Suppressor macrophage treated with lipopolysaccharide for 1 hour (primary cell): ENCODE results near the gene SACM1L.
A peak's percentile ranks its signal among the peaks of the same experiment; 100 is the strongest.

Experiments used
- DNase-seq, 3 donors: peaks; one replicate each; pipeline ENCODE4 v3.0.0-alpha.2; 2020 to 2022

SACM1L gene

GRCh38 chr3:45688882-45689786 is at the start of gene SACM1L:
TSS of gene SACM1L (plus strand) at chr3:45689396. CDS start at chr3:45689466, 70 bp downstream.
- peak; percentile 99 to 100 (median 100) for DNase-seq

GRCh38 chr3:45640091-45640507 is 49.1 kb upstream of the SACM1L start:
- peak; percentile 52 to 83 (median 60) for DNase-seq

DNA sequence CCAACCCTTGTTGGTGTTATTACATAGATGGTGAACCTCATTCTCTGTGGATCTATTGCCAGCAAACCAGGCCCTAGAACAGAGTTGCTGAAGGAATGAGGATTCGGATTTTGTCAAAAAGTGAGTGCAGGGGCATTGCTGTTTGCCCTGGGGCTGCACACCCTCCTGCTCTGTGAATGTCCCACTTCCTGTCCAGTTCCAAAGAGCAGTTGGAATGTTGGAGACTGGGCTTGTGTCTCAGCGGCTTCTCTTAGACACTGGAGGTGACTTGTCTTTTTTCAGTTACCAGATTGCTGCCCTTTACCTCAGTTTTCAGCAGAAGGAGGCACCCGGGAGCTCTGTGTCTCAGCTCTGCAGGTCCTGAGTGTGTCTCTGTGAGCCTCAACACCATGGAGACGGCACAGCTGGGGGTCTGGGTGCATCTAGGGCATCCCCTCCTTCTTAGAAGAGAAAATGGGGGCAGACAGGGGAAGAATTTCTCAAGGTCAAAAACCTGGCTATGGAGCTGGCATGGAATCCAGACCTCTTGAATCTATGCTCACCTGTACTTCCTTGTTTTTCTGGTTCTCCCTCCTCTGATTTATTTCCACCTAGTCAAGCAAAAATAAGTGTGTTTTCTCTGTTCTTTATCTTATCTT is 48.4 kb upstream of the SACM1L start:
- no peak for DNase-seq

DNA sequence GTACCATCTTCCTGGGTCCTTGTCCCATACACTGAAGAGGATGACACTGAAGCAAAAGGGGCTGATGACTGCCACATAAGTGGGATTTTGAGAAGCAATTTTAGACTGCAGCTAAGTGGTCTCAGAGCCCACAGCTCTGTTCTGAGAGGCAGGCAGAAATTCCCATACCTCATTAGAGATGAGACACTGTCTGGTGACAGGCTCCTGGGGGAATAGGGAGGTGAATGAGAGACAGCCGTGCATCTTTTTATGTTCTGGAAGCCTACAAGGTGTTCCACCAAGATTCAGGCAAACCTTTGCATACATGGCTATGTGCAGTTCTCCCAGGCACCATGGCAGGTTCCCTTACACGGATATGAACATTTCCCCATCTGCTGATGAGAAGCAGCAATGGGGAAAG is 47.4 kb upstream of the SACM1L start:
- DNase-seq = no peak

GRCh38 chr3:45642731-45643152 is 46.5 kb upstream of the SACM1L start:
- peak in 2 of 3 donors; percentile 61 to 62 for DNase-seq

- DNase-seq = no peak
These were observed 45.0 kb upstream of the SACM1L start for GRCh38 chr3:45644063-45644790.

- peak; percentile 54 to 80 (median 69) for DNase-seq
These were observed 44.4 kb upstream of the SACM1L start for GRCh38 chr3:45644791-45645201.

DNA sequence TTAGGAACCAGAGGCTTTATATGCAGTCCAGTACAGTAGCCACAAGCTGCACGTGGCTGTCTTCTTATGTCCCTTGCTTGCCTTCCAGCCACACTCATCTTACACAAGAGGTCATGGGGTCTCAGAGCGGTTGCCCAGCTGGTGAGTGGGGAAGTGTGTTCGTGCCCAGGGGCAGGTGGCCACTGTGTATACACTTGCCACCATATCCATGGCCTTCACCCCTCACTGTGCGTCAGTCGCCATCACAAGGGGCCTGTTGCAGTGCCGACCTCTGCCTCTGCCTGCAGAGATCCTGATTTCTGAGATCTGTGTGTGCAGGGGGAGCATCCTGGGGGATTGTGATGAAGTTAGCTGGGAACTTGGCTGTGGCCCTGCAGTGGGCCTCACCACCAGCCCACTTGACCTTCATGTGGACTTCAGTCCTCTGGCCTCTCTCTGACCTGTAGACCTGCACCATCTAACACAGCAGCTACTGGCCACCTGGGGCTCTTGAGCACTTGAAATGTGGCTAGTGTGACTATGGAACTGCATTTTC is 43.1 kb upstream of the SACM1L start:
- peak in 2 of 3 donors; percentile 38 to 57 for DNase-seq

GRCh38 chr3:45647148-45647619 is 42.0 kb upstream of the SACM1L start:
- DNase-seq = peak; percentile 79 to 95 (median 92)

GRCh38 chr3:45653205-45653604 is 36.0 kb upstream of the SACM1L start:
- DNase-seq = no peak

DNA sequence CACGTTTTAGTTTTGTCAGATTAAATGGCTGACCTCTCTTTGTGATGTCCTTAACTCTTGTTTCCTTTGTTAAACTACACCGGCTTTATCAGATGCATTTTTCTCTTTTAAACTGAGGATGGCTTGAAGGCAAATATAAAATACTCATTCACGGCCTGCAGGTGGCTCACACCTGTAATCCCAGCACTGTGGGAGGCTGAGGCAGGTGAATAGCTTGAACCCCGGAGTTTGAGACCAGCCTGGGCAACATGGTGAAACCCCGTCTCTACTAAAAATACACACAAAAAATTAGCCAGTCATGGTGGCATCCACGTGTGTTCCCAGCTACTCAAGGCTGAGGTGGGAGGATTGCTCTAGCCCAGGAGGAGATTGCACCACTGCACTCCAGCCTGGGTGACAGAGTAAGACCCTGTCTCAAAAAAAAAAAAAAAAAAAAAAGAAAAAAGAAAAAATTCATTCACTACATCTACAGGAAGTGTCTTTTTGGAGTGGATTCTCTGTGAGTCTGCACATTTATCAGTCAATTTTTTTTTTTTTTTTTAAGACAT is 34.7 kb upstream of the SACM1L start:
- peak; percentile 50 to 64 (median 58) for DNase-seq

DNA sequence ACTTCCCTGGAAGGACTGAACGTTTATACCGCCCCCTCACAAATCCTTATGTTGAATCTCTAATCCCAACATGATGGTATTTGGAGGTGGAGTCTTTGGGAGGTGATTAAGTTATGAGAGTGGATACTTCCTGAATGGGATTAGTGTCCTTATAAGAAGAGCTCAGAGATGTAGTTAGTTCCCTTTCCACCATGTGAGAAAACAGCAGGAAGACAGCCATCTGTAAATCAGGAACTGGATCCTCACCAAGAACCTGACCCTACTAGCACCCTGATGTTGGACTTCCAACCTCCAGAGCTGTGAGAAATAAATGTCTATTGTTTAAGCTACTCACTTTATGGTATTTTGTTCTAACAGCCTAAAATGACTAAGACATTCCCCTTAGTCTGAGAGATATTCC is 33.3 kb upstream of the SACM1L start:
- DNase-seq = peak; percentile 44 to 78 (median 66)

GRCh38 chr3:45656575-45657363 is 32.4 kb upstream of the SACM1L start:
- DNase-seq = peak; percentile 96 to 98 (median 98)

DNA sequence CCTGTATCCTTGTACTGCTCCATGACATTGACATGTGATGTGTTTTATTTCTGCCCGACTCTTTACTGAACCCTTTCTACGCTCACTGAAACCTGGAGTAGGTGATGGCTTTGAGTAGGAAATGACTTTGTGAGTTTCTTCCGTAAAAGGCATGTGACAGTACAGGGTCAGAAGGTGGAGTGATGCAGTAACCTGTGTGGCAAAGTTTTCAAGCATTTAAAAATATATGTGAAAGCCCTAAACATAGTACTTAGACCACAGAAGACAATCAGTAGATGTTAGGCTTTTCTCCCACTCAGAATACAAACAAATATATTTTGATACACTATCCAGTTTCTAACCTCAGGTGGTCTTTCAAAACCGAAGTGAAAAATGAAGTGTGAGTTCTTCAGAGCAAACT is 31.3 kb upstream of the SACM1L start:
- DNase-seq = no peak

GRCh38 chr3:45659661-45660566 is 29.3 kb upstream of the SACM1L start:
- peak; percentile 81 to 87 (median 84) for DNase-seq

DNA sequence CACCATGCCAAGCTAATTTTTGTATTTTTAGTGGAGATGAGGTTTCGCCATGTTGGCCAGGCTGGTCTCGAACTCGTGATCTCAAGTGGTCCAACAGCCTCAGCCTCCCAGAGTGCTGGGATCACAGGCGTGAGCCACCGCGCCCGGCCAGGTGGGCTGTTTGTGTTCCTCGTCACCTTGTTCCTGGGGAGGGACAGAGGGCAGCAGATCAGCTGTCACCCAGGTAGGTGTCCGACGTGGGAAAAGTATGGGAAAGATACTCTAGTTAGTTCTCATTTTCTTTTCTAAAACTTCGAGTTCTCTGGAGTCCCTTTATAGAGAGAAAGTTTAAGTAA is 28.7 kb upstream of the SACM1L start:
- DNase-seq = no peak

DNA sequence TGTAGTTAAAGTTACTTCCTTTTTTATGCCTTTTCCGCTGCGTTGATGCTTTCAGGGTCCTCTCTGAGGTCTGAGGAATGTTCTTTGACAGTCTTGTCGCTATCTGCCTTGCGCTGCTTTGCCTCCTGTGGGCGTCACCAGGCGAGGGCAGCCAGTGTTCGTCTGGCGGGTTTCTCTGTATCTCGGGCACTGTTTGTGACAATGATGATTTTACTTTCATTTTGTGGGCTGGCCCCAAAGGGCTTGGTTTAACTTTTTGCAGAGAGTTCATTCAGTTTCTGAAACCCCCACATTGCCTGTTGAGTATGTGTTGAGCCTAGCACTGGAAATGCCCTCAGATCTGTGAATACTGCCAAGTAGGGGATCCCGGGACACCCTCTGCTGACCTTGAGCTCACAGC is 24.6 kb upstream of the SACM1L start:
- peak; percentile 54 to 82 (median 77) for DNase-seq

GRCh38 chr3:45665101-45665572 is 24.1 kb upstream of the SACM1L start:
- peak; percentile 61 to 72 (median 66) for DNase-seq

DNA sequence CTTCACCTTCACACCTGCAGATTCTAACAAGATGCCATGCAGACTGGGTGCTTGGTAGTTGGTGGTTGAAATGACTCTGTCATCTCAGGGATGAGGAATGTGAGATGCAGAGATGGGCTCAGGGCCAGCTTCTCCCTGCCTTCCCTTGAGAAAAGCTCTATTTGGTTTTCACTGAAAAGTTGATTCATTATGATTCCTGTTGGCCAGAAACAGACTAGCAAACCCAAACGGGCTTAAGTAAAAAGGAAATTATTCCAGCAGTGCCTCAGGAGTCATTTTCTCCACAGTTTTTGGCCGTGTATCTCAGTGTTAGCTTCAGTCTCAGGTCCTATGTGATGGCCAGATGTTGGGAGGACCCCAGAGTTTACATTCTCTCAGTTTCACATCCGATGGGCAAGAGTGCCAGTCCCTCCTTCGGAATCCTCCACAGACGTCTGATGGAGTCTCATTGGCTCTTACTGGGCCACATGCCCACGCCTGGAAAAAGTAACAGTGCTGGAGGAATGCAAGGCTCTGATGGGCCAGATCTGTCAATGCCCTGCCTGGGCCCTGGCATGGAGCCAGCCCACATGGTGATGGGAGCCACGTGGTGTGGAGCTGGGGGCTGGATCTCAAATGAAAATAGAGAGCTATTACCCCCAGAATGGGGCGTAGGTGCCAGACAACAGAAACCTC is 22.3 kb upstream of the SACM1L start:
- no peak for DNase-seq

GRCh38 chr3:45667569-45667934 is 21.6 kb upstream of the SACM1L start:
- no peak for DNase-seq
